ENCODE results near the gene ACTN1.

The ACTN1 gene

GRCh38 chr14:68931474-68932051 lies 47.5 kb downstream of the ACTN1 start:
- TF ChIP-seq CTCF (IDR thresholded peaks at IDR 0.05; ENCODE audit: borderline replicate concordance, control extremely low read depth, extremely low read depth, insufficient read depth, missing control alignments): no peak
- in situ Hi-C loops (cut with MboI; ENCODE audit: low sequenced_read_pairs, unreplicated experiment): no loop called here
- no peak for DNase-seq (ENCODE audit: low spot score)

- DNase-seq (ENCODE audit: low spot score): no peak
- in situ Hi-C loops (cut with MboI; ENCODE audit: low sequenced_read_pairs, unreplicated experiment): no loop called here
- TF ChIP-seq CTCF (IDR thresholded peaks at IDR 0.05; ENCODE audit: borderline replicate concordance, control extremely low read depth, extremely low read depth, insufficient read depth, missing control alignments): no peak
These were observed 48.0 kb downstream of the ACTN1 start for GRCh38 chr14:68931063-68931462.

GRCh38 chr14:68929623-68930307 lies 49.3 kb downstream of the ACTN1 start:
- no peak for DNase-seq (ENCODE audit: low spot score)
- in situ Hi-C loops (cut with MboI; ENCODE audit: low sequenced_read_pairs, unreplicated experiment): no loop called here
- TF ChIP-seq CTCF (IDR thresholded peaks at IDR 0.05; ENCODE audit: borderline replicate concordance, control extremely low read depth, extremely low read depth, insufficient read depth, missing control alignments): no peak

GRCh38 chr14:68928770-68929550 lies 50.1 kb downstream of the ACTN1 start:
- no peak for DNase-seq (ENCODE audit: low spot score)
- in situ Hi-C loops (cut with MboI; ENCODE audit: low sequenced_read_pairs, unreplicated experiment): no loop called here
- no peak for TF ChIP-seq CTCF (IDR thresholded peaks at IDR 0.05; ENCODE audit: borderline replicate concordance, control extremely low read depth, extremely low read depth, insufficient read depth, missing control alignments)

- no peak for DNase-seq (ENCODE audit: low spot score)
- in situ Hi-C loops (cut with MboI; ENCODE audit: low sequenced_read_pairs, unreplicated experiment): no loop called here
- TF ChIP-seq CTCF (IDR thresholded peaks at IDR 0.05; ENCODE audit: borderline replicate concordance, control extremely low read depth, extremely low read depth, insufficient read depth, missing control alignments): no peak
These were observed 51.0 kb downstream of the ACTN1 start for GRCh38 chr14:68927956-68928675.

GRCh38 chr14:68927089-68927488 lies 52.0 kb downstream of the ACTN1 start:
- in situ Hi-C loops (cut with MboI; ENCODE audit: low sequenced_read_pairs, unreplicated experiment): no loop called here
- TF ChIP-seq CTCF (IDR thresholded peaks at IDR 0.05; ENCODE audit: borderline replicate concordance, control extremely low read depth, extremely low read depth, insufficient read depth, missing control alignments): no peak
- DNase-seq (ENCODE audit: low spot score): no peak

Measured in GM13976 (cell line).